ENCODE results near the gene CES1. TPM values are rescaled to one million over a fixed set of nuclear protein-coding genes. Genes with fewer than 3 reads are reported as not detected.
"Not testable (repeated sequence)": the region's sequence is repeated elsewhere in the genome, so short reads cannot be mapped to it uniquely, and the experiment has no call there.

Gene CES1
- total and polyA plus RNA-seq, 2 donors: 2.1 to 16.6 TPM

- not testable (repeated sequence) for H3K27me3 ChIP-seq (ENCODE audit: control insufficient read depth in 2 of 2, insufficient read depth in 1 of 2, low read length in 1 of 2); H3K4me3 ChIP-seq (ENCODE audit: low read length in 2 of 2); DNase-seq (ENCODE audit: low read depth in 6 of 9, low spot score in 9 of 9); H3K9me3 ChIP-seq (ENCODE audit: control insufficient read depth in 2 of 2, insufficient read depth in 1 of 2, low read length in 1 of 2); H3K36me3 ChIP-seq (ENCODE audit: control insufficient read depth in 2 of 2, insufficient read depth in 2 of 2, low read length in 1 of 2); H3K4me1 ChIP-seq (ENCODE audit: control insufficient read depth in 2 of 2, insufficient read depth in 2 of 2, low read length in 2 of 2); H3K27ac ChIP-seq (ENCODE audit: low read depth in 1 of 2, low read length in 1 of 2)
- 91% methylated on average over 1 of the region's 1 CpG for WGBS
Measured at GRCh38 chr16:55857650-55858049, 24.8 kb upstream of the CES1 start.

- H3K4me1 ChIP-seq (ENCODE audit: control insufficient read depth in 2 of 2, insufficient read depth in 2 of 2, low read length in 2 of 2): no peaks in the 10 kb centered on the region
- no peak overlapping the region for H3K27ac ChIP-seq (ENCODE audit: low read depth in 1 of 2, low read length in 1 of 2)
- no peaks in the 10 kb centered on the region for H3K27me3 ChIP-seq (ENCODE audit: control insufficient read depth in 2 of 2, insufficient read depth in 1 of 2, low read length in 1 of 2)
- H3K4me3 ChIP-seq (ENCODE audit: low read length in 2 of 2): no peak overlapping the region
- 96% methylated on average over 3 of the region's 3 CpGs for WGBS
- no peaks in the 10 kb centered on the region for H3K9me3 ChIP-seq (ENCODE audit: control insufficient read depth in 2 of 2, insufficient read depth in 1 of 2, low read length in 1 of 2)
- no peak for DNase-seq (ENCODE audit: low read depth in 6 of 9, low spot score in 9 of 9)
- no peaks in the 10 kb centered on the region for H3K36me3 ChIP-seq (ENCODE audit: control insufficient read depth in 2 of 2, insufficient read depth in 2 of 2, low read length in 1 of 2)
Measured at GRCh38 chr16:55856950-55857349, 24.1 kb upstream of the CES1 start.

GRCh38 chr16:55853114-55853513 is 20.2 kb upstream of the CES1 start:
- no peaks in the 10 kb centered on the region for H3K4me1 ChIP-seq (ENCODE audit: control insufficient read depth in 2 of 2, insufficient read depth in 2 of 2, low read length in 2 of 2)
- H3K9me3 ChIP-seq (ENCODE audit: control insufficient read depth in 2 of 2, insufficient read depth in 1 of 2, low read length in 1 of 2): no peaks in the 10 kb centered on the region
- no peaks in the 10 kb centered on the region for H3K27me3 ChIP-seq (ENCODE audit: control insufficient read depth in 2 of 2, insufficient read depth in 1 of 2, low read length in 1 of 2)
- no peaks in the 10 kb centered on the region for H3K36me3 ChIP-seq (ENCODE audit: control insufficient read depth in 2 of 2, insufficient read depth in 2 of 2, low read length in 1 of 2)
- H3K4me3 ChIP-seq (ENCODE audit: low read length in 2 of 2): no peak overlapping the region
- DNase-seq (ENCODE audit: low read depth in 6 of 9, low spot score in 9 of 9): no peak
- no peak overlapping the region for H3K27ac ChIP-seq (ENCODE audit: low read depth in 1 of 2, low read length in 1 of 2)
- 92% methylated on average over 3 of the region's 3 CpGs for WGBS

GRCh38 chr16:55849536-55849935 is 16.6 kb upstream of the CES1 start:
- WGBS: 85% methylated on average over 13 of the region's 13 CpGs
- Histone ChIP-seq H3K36me3 (ENCODE audit: control insufficient read depth in 2 of 2, insufficient read depth in 2 of 2, low read length in 1 of 2) (no peaks in the 10 kb centered on the region), H3K9me3 (ENCODE audit: control insufficient read depth in 2 of 2, insufficient read depth in 1 of 2, low read length in 1 of 2) (no peaks in the 10 kb centered on the region), H3K4me3 (ENCODE audit: low read length in 2 of 2) (no peak overlapping the region), H3K27me3 (ENCODE audit: control insufficient read depth in 2 of 2, insufficient read depth in 1 of 2, low read length in 1 of 2) (no peaks in the 10 kb centered on the region), H3K27ac (ENCODE audit: low read depth in 1 of 2, low read length in 1 of 2) (no peak overlapping the region), H3K4me1 (ENCODE audit: control insufficient read depth in 2 of 2, insufficient read depth in 2 of 2, low read length in 2 of 2) (no peaks in the 10 kb centered on the region)
- DNase-seq (ENCODE audit: low read depth in 6 of 9, low spot score in 9 of 9): no peak

GRCh38 chr16:55846598-55847346 is 13.9 kb upstream of the CES1 start:
- no peak for DNase-seq (ENCODE audit: low read depth in 6 of 9, low spot score in 9 of 9)
- Histone ChIP-seq H3K27ac (ENCODE audit: low read depth in 1 of 2, low read length in 1 of 2) (no peak overlapping the region), H3K9me3 (ENCODE audit: control insufficient read depth in 2 of 2, insufficient read depth in 1 of 2, low read length in 1 of 2) (no peaks in the 10 kb centered on the region), H3K4me3 (ENCODE audit: low read length in 2 of 2) (no peak overlapping the region), H3K4me1 (ENCODE audit: control insufficient read depth in 2 of 2, insufficient read depth in 2 of 2, low read length in 2 of 2) (no peaks in the 10 kb centered on the region), H3K36me3 (ENCODE audit: control insufficient read depth in 2 of 2, insufficient read depth in 2 of 2, low read length in 1 of 2) (no peaks in the 10 kb centered on the region), H3K27me3 (ENCODE audit: control insufficient read depth in 2 of 2, insufficient read depth in 1 of 2, low read length in 1 of 2) (no peaks in the 10 kb centered on the region)
- WGBS: 71% methylated on average over 11 of the region's 11 CpGs

GRCh38 chr16:55843105-55843395 is 10.2 kb upstream of the CES1 start:
- no peak overlapping the region for H3K27ac ChIP-seq (ENCODE audit: low read depth in 1 of 2, low read length in 1 of 2)
- WGBS: 48% methylated on average over 2 of the region's 2 CpGs
- DNase-seq (ENCODE audit: low read depth in 6 of 9, low spot score in 9 of 9): no peak

GRCh38 chr16:55842369-55843104 is 9.6 kb upstream of the CES1 start:
- Histone ChIP-seq H3K27ac (ENCODE audit: low read depth in 1 of 2, low read length in 1 of 2) (no peak overlapping the region), H3K27me3 (ENCODE audit: control insufficient read depth in 2 of 2, insufficient read depth in 1 of 2, low read length in 1 of 2) (no peaks in the 10 kb centered on the region), H3K9me3 (ENCODE audit: control insufficient read depth in 2 of 2, insufficient read depth in 1 of 2, low read length in 1 of 2) (no peaks in the 10 kb centered on the region), H3K4me1 (ENCODE audit: control insufficient read depth in 2 of 2, insufficient read depth in 2 of 2, low read length in 2 of 2) (no peaks in the 10 kb centered on the region), H3K36me3 (ENCODE audit: control insufficient read depth in 2 of 2, insufficient read depth in 2 of 2, low read length in 1 of 2) (no peaks in the 10 kb centered on the region), H3K4me3 (ENCODE audit: low read length in 2 of 2) (no peak overlapping the region)
- peak in 5 of 9 donors; percentile 7 to 43 (median 15) for DNase-seq (ENCODE audit: low read depth in 6 of 9, low spot score in 9 of 9)
- WGBS: 52% methylated on average over 11 of the region's 11 CpGs

More at GRCh38 chr16:55843105-55843395, 10.2 kb upstream of the CES1 start:
- Histone ChIP-seq H3K9me3 (ENCODE audit: control insufficient read depth in 2 of 2, insufficient read depth in 1 of 2, low read length in 1 of 2) (no peaks in the 10 kb centered on the region), H3K36me3 (ENCODE audit: control insufficient read depth in 2 of 2, insufficient read depth in 2 of 2, low read length in 1 of 2) (no peaks in the 10 kb centered on the region), H3K4me3 (ENCODE audit: low read length in 2 of 2) (no peak overlapping the region), H3K4me1 (ENCODE audit: control insufficient read depth in 2 of 2, insufficient read depth in 2 of 2, low read length in 2 of 2) (no peaks in the 10 kb centered on the region), H3K27me3 (ENCODE audit: control insufficient read depth in 2 of 2, insufficient read depth in 1 of 2, low read length in 1 of 2) (no peaks in the 10 kb centered on the region)

- H3K4me1 ChIP-seq (ENCODE audit: control insufficient read depth in 2 of 2, insufficient read depth in 2 of 2, low read length in 2 of 2): no peaks in the 10 kb centered on the region
- WGBS: 18% methylated on average over 2 of the region's 2 CpGs
- no peak overlapping the region for H3K27ac ChIP-seq (ENCODE audit: low read depth in 1 of 2, low read length in 1 of 2)
- H3K4me3 ChIP-seq (ENCODE audit: low read length in 2 of 2): no peak overlapping the region
- H3K36me3 ChIP-seq (ENCODE audit: control insufficient read depth in 2 of 2, insufficient read depth in 2 of 2, low read length in 1 of 2): no peaks in the 10 kb centered on the region
- no peaks in the 10 kb centered on the region for H3K27me3 ChIP-seq (ENCODE audit: control insufficient read depth in 2 of 2, insufficient read depth in 1 of 2, low read length in 1 of 2)
- H3K9me3 ChIP-seq (ENCODE audit: control insufficient read depth in 2 of 2, insufficient read depth in 1 of 2, low read length in 1 of 2): no peaks in the 10 kb centered on the region
- no peak for DNase-seq (ENCODE audit: low read depth in 6 of 9, low spot score in 9 of 9)
Measured at GRCh38 chr16:55839115-55839514, 6.2 kb upstream of the CES1 start.

GRCh38 chr16:55836158-55836611 is 3.3 kb upstream of the CES1 start:
- H3K36me3 ChIP-seq (ENCODE audit: control insufficient read depth in 2 of 2, insufficient read depth in 2 of 2, low read length in 1 of 2): no peaks in the 10 kb centered on the region
- no peaks in the 10 kb centered on the region for H3K4me1 ChIP-seq (ENCODE audit: control insufficient read depth in 2 of 2, insufficient read depth in 2 of 2, low read length in 2 of 2)
- no peak for DNase-seq (ENCODE audit: low read depth in 6 of 9, low spot score in 9 of 9)
- H3K27ac ChIP-seq (ENCODE audit: low read depth in 1 of 2, low read length in 1 of 2): no peak overlapping the region
- H3K9me3 ChIP-seq (ENCODE audit: control insufficient read depth in 2 of 2, insufficient read depth in 1 of 2, low read length in 1 of 2): no peaks in the 10 kb centered on the region
- 95% methylated on average over 4 of the region's 4 CpGs for WGBS
- H3K27me3 ChIP-seq (ENCODE audit: control insufficient read depth in 2 of 2, insufficient read depth in 1 of 2, low read length in 1 of 2): peaks cover 0 to 7% of the 10 kb centered on the region in 2 donors
- H3K4me3 ChIP-seq (ENCODE audit: low read length in 2 of 2): no peak overlapping the region

Data from thymus (tissue), 11 donors.